Testis (tissue), 3 donors: ENCODE results near the gene CDKAL1. TPM values are rescaled to one million over a fixed set of nuclear protein-coding genes. Genes with fewer than 3 reads are reported as not detected.

Experiments used
- DNase-seq: peaks from one replicate; pipeline ENCODE4 v3.0.0-alpha.2; 2019
- H3K27ac ChIP-seq, 2 donors: fragments of 200-600 bp; sonication (generic); one replicate each; pipeline ENCODE4 v1.5.1; 2019
- H3K27me3 ChIP-seq: fragments of 200-600 bp; sonication (generic); one replicate; pipeline ENCODE4 v1.5.1; 2019
- H3K36me3 ChIP-seq: fragments of 200-600 bp; sonication (generic); one replicate; pipeline ENCODE4 v1.5.1; 2017; ENCODE audit warnings: low read depth; ENCODE audit errors: missing control alignments
- H3K4me1 ChIP-seq: fragments of 200-600 bp; sonication (generic); one replicate; pipeline ENCODE4 v1.5.1; 2019
- H3K4me3 ChIP-seq, 2 donors: fragments of 200-600 bp; sonication (generic); one replicate each; pipeline ENCODE4 v1.5.1; 2017 to 2019
- H3K9me3 ChIP-seq: fragments of 200-600 bp; sonication (generic); one replicate; pipeline ENCODE4 v1.5.1; 2017
- CTCF ChIP-seq, 3 experiments: fragments of 450-650 bp in 2 of 3; fragments of 200-600 bp in 1 of 3; sonication (generic) in 1 of 3; IDR thresholded peaks; one replicate each; pipeline ENCODE4 v1.5.1; 2016 to 2019; ENCODE audit warnings: antibody characterized with exemption in 3 of 3, mild to moderate bottlenecking in 2 of 3, moderate library complexity in 1 of 3
- POLR2A ChIP-seq: fragments of 450-650 bp; IDR thresholded peaks from one replicate; pipeline ENCODE4 v1.6.1; 2017; ENCODE audit warnings: antibody characterized with exemption, mild to moderate bottlenecking, moderate library complexity
- WGBS, 2 donors: methylation state at CpG; one replicate each; pipeline ENCODE4 v1.1.5; 2018; 5-methylcytosine and 5-hydroxymethylcytosine counted together
- intact Hi-C: fragments of 100-400 bp; cut with DNase I; formaldehyde crosslinking; loops from one replicate; pipeline ENCODE4 v1.15.1; 2023; ENCODE audit warnings: low total_unique reads
- polyA plus RNA-seq: library from polyadenylated mRNA; stranded (reverse); fragments of 350-450 nt; fragmentation: Illumina TruSeq; extraction: RNeasy Lipid Tissue Mini Kit (QIAGEN cat#74804); gene quantifications from one replicate; pipeline ENCODE4 v1.2.3, GENCODE V29; 2014; ENCODE audit warnings: low read depth, low replicate concordance; ENCODE audit not compliant: insufficient read depth
- total RNA-seq, 2 donors: library from RNA; depleted of rRNA; stranded (reverse); fragments of >200 nt; gene quantifications; one replicate each; pipeline ENCODE4 v1.2.3, GENCODE V29; 2016

Gene CDKAL1
- total and polyA plus RNA-seq, 3 donors from 2014 or later: 11.1 to 18.5 (median 16.1) TPM

GRCh38 chr6:21144928-21145327, 610.7 kb downstream of the CDKAL1 start:
- Histone ChIP-seq H3K4me1 (peaks cover under 1% of the 10 kb centered on the region), H3K27me3 (no peaks in the 10 kb centered on the region), H3K9me3 (no peaks in the 10 kb centered on the region), H3K4me3 (no peak overlapping the region), H3K27ac (no peak overlapping the region), H3K36me3 (no peaks in the 10 kb centered on the region)
- TF ChIP-seq POLR2A (no peak), CTCF (IDR thresholded peaks at IDR 0.05) (no peak)
- intact Hi-C loops: no loop called here
- WGBS, 2 donors: 73 to 79% methylated on average over 2 of the region's 2 CpGs
- no peak for DNase-seq

GRCh38 chr6:21147995-21148394, 613.7 kb downstream of the CDKAL1 start:
- intact Hi-C loops: no loop called here
- DNase-seq: no peak
- Histone ChIP-seq H3K4me1 (peaks cover 5% of the 10 kb centered on the region), H3K27ac (no peak overlapping the region), H3K9me3 (no peaks in the 10 kb centered on the region), H3K27me3 (no peaks in the 10 kb centered on the region), H3K36me3 (no peaks in the 10 kb centered on the region), H3K4me3 (no peak overlapping the region)
- TF ChIP-seq POLR2A: no peak
- TF ChIP-seq CTCF (IDR thresholded peaks at IDR 0.05): no peak
- 46 to 63% methylated on average over 2 of the region's 2 CpGs for WGBS, 2 donors

- H3K4me3 ChIP-seq: no peak overlapping the region
- no peaks in the 10 kb centered on the region for H3K36me3 ChIP-seq
- no peak overlapping the region for H3K27ac ChIP-seq
- no peak for DNase-seq
- H3K4me1 ChIP-seq: peaks cover 5% of the 10 kb centered on the region
- H3K27me3 ChIP-seq: no peaks in the 10 kb centered on the region
- H3K9me3 ChIP-seq: no peaks in the 10 kb centered on the region
- 87 to 95% methylated on average over 6 of the region's 6 CpGs for WGBS, 2 donors
- intact Hi-C loops: no loop called here
- TF ChIP-seq CTCF (IDR thresholded peaks at IDR 0.05): no peak
- no peak for TF ChIP-seq POLR2A
Measured at GRCh38 chr6:21149470-21149869, 615.2 kb downstream of the CDKAL1 start.

GRCh38 chr6:21150667-21151066, 616.4 kb downstream of the CDKAL1 start:
- Histone ChIP-seq H3K36me3 (no peaks in the 10 kb centered on the region), H3K4me3 (no peak overlapping the region), H3K9me3 (no peaks in the 10 kb centered on the region), H3K27me3 (no peaks in the 10 kb centered on the region), H3K4me1 (peaks cover 5% of the 10 kb centered on the region), H3K27ac (peak overlapping the region in 1 of 2 donors; percentile 17)
- no peak for DNase-seq
- 79 to 82% methylated on average over 1 of the region's 1 CpG for WGBS, 2 donors
- intact Hi-C loops: no loop called here
- TF ChIP-seq CTCF (IDR thresholded peaks at IDR 0.05): no peak

- peaks cover 5% of the 10 kb centered on the region for H3K4me1 ChIP-seq
- intact Hi-C loops: no loop called here
- no peak for TF ChIP-seq POLR2A
- no peak for TF ChIP-seq CTCF (IDR thresholded peaks at IDR 0.05)
- WGBS, 2 donors: 36 to 39% methylated on average over 5 of the region's 5 CpGs
- H3K9me3 ChIP-seq: no peaks in the 10 kb centered on the region
- peak overlapping the region in 1 of 2 donors; percentile 17 for H3K27ac ChIP-seq
- no peak overlapping the region for H3K4me3 ChIP-seq
- H3K36me3 ChIP-seq: no peaks in the 10 kb centered on the region
- no peak for DNase-seq
- H3K27me3 ChIP-seq: no peaks in the 10 kb centered on the region
Measured at GRCh38 chr6:21151119-21151518, 616.9 kb downstream of the CDKAL1 start.
